ENCODE data around the gene DTX1.
"Not testable (repeated sequence)": the region's sequence is repeated elsewhere in the genome, so short reads cannot be mapped to it uniquely, and the experiment has no call there.

Gene DTX1

DNA sequence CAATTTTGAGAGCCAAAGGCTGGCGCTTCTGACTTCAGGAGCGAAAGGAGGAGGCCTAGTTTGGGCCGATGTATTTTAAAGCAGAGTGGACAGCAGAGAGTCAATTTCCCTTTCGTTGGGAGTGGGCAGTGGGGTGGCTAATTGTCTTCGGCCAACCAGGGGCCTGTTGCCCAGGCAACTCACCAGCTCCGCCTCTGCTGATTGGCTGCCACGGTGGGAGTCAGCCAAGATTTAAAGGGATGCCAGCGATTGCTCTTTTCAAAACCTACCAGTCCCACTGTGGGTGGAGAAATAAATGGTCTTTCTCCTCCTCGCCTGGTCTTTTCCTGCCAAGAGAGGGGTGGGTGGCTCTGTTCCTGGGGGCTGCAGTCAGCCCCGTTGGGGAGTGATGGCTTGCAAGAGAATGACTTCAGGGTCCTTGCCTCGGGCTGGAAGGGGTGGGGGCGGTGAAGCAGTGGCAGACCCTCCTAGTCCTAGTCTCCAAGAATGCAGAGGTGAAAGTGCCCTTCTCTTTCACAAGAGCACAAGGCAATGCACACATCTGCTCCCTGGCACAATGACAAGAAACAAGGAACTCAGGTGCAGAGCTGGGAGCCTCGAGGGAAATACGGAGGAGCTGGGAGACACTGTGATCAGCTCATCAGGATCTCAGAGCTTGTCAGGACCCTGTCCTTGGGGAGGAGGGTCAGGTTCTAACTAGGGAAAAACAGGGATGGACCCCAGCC is 41.3 kb downstream of the DTX1 start:
- peak; percentile 81 for DNase-seq

DNA sequence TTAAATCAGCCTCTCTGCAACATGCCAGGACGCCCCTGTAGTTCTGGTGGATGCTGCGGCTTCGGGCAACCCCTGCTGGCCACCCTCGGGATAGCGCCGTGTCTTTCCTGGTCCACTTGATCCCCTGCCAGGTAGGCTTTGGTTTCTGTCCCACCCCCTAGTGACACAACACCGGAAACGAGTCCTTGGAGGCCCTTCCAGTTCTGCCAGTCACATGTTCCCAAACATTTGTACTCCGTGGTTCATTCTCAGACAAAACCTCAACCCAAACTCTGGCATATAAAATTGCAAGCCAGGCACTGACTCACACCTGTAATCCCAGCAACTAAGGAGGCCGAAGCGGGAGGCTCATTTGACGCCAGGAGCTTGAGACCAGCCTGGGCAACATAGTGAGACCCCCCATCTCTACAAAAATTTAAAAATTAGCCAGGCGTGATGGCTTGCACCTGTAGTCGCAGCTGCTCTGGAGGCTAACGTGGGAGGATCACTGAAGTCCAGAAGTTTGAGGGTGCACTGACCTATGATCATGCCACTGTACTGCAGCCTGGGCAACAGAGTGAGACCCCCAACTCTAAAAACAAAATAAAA is 42.0 kb downstream of the DTX1 start:
- DNase-seq = peak; percentile 91

- no peak for DNase-seq
Measured at GRCh38 chr12:113099364-113099763, 42.8 kb downstream of the DTX1 start.

DNA sequence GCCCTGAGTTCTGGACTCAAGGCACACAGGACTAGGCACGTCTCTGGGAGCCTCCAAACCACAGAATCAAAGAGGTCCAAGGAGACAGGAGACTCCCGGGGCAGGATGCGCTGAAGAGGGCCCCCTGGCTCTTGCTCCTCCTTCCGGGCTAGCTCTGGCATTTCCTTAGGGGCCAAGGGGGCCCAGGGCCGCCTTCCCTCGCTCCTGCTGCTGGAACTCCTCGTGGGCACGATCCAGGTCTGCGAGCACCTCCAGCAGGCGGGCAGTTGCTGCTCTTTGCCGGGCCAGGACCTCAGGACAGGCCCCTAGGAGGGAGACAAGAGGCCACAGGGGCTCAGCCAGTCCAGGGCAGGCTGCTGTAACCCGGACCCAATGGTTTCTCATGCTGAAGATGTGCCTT is 43.2 kb downstream of the DTX1 start:
- DNase-seq = no peak

DNA sequence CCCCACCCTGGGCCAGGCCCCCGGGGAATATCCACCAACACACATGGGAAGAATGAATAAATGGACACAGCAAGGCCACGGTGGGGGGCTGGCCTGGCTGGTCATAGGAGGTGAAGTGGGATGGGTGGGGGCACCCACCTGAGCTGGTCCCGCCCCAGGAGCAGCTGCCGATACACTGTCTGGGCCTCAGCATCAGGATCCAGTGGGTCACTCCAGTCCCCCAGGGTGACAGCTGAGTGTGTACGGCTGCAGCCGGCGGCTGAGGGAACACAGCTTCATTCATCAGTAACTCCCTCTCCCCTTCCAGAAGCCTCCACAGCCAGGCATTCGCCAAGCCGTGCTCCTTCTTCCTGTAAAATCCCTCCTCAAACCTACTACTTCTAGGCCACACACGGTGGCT is 45.2 kb downstream of the DTX1 start:
- DNase-seq = no peak

GRCh38 chr12:113102811-113103210 is 46.3 kb downstream of the DTX1 start:
- no peak for DNase-seq

- DNase-seq = no peak
Measured at GRCh38 chr12:113103756-113104450, 47.4 kb downstream of the DTX1 start.

- no peak for DNase-seq
Measured at GRCh38 chr12:113104953-113105510, 48.5 kb downstream of the DTX1 start.

GRCh38 chr12:113105606-113106271 is 49.2 kb downstream of the DTX1 start:
- DNase-seq = no peak

- DNase-seq = no peak
Measured at GRCh38 chr12:113106361-113106760, 49.8 kb downstream of the DTX1 start.

GRCh38 chr12:113108308-113108707 is 51.8 kb downstream of the DTX1 start:
- no peak for DNase-seq

- DNase-seq = no peak
Measured at GRCh38 chr12:113109360-113109759, 52.8 kb downstream of the DTX1 start.

- no peak for DNase-seq
Measured at GRCh38 chr12:113109872-113110599, 53.5 kb downstream of the DTX1 start.

DNA sequence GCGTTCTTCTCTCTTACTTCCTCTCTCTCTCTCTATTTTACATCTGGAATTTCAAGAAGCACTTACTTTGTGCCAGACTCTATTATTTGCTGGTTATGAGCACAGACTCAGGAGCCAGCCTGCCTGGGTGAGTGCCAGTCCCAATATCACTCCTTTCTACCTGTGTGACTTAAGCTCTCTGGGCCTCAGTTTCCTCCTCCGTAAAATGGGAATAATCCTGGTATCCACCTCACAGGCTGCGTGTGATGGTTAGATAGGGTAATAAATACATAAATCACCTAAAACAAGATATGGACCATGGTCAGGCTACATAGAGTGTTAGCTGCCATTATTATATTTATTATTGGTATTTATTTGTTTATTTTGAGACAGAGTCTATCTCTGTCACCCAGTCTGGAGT is 54.7 kb downstream of the DTX1 start:
- DNase-seq = no peak

GRCh38 chr12:113112043-113112899 is 55.7 kb downstream of the DTX1 start:
- DNase-seq = no peak

DNA sequence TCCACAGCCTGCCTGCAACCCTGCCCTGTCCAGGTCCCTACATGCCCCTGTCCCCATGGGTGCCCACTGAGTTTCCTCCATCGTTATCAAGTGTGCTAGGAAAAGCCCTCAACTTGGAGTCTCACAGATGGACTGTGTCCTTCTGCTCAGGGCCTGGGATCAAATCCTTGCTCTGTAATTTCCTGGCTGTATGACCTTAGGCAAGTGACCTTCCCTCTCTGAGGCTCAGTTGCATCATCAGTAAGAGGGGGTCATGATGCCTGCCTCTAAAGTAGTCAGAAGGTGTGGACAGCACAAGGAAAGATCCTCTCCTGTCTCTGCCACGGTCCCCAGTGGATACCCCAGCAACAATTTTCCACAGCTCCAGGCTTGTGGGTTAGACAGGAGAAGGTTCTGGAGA is 56.9 kb downstream of the DTX1 start:
- no peak for DNase-seq

DNA sequence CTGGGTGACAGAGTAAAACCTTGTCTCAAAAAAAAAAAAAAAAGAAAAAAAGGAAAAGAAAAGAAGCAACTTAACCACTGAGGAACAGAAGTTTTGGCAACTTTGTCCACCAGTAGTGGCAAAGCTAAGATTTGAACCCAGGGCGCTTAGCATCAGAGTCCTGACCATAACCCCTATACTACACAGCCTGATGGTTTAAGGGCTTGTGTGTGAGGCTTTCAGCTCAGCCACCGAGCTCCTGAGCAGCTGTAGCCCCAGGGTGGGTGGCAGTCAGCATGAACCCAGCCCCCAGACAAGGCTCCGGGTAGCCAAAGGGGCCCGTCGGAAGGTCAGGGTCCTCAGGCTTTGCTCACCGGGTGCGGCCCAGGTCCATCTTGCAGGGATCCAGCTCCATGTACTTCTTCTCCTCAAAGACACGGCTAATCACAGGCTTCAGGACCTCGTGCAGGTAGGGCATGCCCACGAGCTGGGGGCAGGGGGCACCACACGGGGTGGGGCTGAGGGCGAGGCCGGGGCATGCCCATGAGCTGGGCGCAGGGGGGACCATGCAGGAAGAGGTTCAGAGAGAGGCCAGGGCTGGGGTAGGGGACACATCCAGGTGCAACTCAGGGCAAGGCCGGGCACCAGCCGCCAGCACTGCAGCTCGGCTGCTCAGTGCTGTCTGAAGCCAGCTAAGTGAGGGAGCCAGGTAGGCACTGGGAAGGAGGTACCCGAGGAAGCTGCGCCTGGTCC is 58.1 kb downstream of the DTX1 start:
- DNase-seq = no peak

DNA sequence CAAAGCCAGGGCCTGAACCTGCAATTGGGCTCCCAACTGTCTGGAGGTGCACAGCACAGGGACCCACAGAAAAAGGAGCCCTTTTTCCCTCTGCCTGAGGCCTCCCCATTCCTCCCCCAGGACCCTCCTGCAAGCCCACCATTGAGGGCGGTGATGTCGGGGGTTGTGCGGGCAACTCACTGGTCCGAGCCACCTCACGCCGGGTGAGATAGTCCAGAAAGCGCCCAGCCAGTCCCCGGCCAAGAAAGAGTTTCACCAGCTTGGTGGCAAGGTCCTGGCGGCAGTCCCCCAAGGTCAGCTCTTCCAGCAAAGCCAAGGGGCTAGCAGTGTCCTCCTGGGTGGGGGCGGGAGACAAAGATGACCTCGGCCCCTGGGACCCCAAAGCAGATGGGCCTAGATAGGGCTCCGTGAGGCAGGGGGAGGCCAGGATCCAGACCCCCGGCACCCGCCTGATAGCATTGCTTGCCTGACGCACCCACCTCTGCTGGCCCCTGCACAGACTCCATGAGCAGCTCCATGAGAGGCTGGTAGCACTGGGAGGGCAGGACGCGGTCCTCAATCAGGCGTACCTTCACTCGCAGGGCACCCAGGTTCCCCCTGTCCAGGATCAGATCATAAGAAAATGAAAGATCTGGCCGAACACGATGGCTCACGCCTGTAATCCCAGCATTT is 59.1 kb downstream of the DTX1 start:
- no peak for DNase-seq

- DNase-seq = peak; percentile 98
Measured at GRCh38 chr12:113116875-113117274, 60.3 kb downstream of the DTX1 start.

DNA sequence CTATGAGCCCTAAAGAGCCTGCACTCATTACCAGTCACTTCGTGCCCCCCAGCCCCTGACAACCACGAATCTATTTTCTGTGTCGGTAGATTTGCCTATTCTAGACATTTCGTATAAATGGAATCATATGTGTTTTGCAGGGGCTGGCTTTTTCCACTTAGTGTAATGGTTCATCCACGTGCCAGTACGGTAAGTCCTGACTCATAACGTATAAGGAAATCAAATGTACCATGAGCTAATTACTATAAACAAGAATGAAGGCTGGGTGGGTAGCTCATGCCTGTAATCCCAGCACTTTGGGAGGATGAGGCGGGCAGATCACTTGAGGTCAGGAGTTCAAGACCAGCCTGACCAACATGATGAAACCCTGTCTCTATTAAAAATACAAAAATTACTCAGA is 61.2 kb downstream of the DTX1 start:
- DNase-seq = not testable (repeated sequence)
